Ovary (tissue), 9 donors: ENCODE results near the gene CCDC83. TPM values are rescaled to one million over a fixed set of nuclear protein-coding genes. Genes with fewer than 3 reads are reported as not detected.

Experiments used
- DNase-seq, 5 donors: peaks; one replicate each; pipeline ENCODE4 v3.0.0-alpha.2; 2019 to 2020
- H3K27ac ChIP-seq, 2 donors: fragments of 200-600 bp; one replicate each; pipeline versions ENCODE4 v1.5.1 to v1.8.0; 2019 to 2022
- H3K27me3 ChIP-seq: fragments of 200-600 bp; one replicate; pipeline ENCODE4 v1.8.0; 2022
- H3K36me3 ChIP-seq: fragments of 200-600 bp; sonication (generic); one replicate; pipeline ENCODE4 v1.5.1; 2019
- H3K4me1 ChIP-seq: one replicate; pipeline ENCODE4 v1.8.1; 2013; ENCODE audit warnings: mild to moderate bottlenecking, moderate library complexity; ENCODE audit not compliant: insufficient read depth
- H3K4me3 ChIP-seq: fragments of 200-600 bp; sonication (generic); one replicate; pipeline ENCODE4 v1.5.1; 2017
- H3K9me3 ChIP-seq, 2 donors: fragments of 200-600 bp in 1 of 2; sonication (generic) in 1 of 2; one replicate each; pipeline versions ENCODE4 v1.5.1 to v1.8.1; 2013 to 2019; ENCODE audit warnings: mild to moderate bottlenecking in 1 of 2, moderate library complexity in 1 of 2
- CTCF ChIP-seq, 3 donors: fragments of 450-650 bp in 2 of 3; fragments of 200-600 bp in 1 of 3; IDR thresholded peaks; one replicate each; pipeline versions ENCODE4 v1.5.1 to v1.8.0; 2016 to 2022; ENCODE audit warnings: antibody characterized with exemption in 3 of 3, mild to moderate bottlenecking in 1 of 3
- EP300 ChIP-seq: sonication (generic); formaldehyde crosslinking; IDR thresholded peaks from one replicate; pipeline ENCODE4 v1.6.1; 2017; ENCODE audit warnings: antibody characterized with exemption
- POLR2A ChIP-seq: fragments of 450-650 bp; IDR thresholded peaks from one replicate; pipeline ENCODE4 v1.6.1; 2017; ENCODE audit warnings: antibody characterized with exemption, mild to moderate bottlenecking, moderate library complexity
- WGBS, 3 donors: extraction: QIAGEN DNeasy Blood & Tissue Kit in 1 of 3; methylation state at CpG; one replicate each; pipeline versions ENCODE4 v1.1.5 to v1.1.7; 2013 to 2017; 5-methylcytosine and 5-hydroxymethylcytosine counted together
- intact Hi-C, 4 donors: fragments of 100-400 bp; cut with DNase I; formaldehyde crosslinking; loops; one replicate each; pipeline versions ENCODE4 v1.11.0 to v1.15.1; 2022 to 2023
- polyA plus RNA-seq, 2 donors: library from polyadenylated mRNA; stranded (reverse); fragments of 200-250 nt in 1 of 2; fragments of 350-450 nt in 1 of 2; fragmentation: Illumina TruSeq in 1 of 2; extraction: RNeasy Lipid Tissue Mini Kit (QIAGEN cat#74804) in 1 of 2; gene quantifications; one replicate each; pipeline ENCODE4 v1.2.3, GENCODE V29; 2013 to 2014
- total RNA-seq, 7 donors: library from RNA; depleted of rRNA in 2 of 7; stranded (reverse); fragments of >200 nt in 2 of 7; fragmentation: NEBNext Ultra II Directional in 3 of 7; extraction: Animal tissue kit (Norgen Biotek cat#: 25700) in 3 of 7; gene quantifications; one replicate each; pipeline versions ENCODE4 v1.1.0 to v1.2.4, GENCODE V29; 2016 to 2023
- donor health status: DM: no; HTN: no; CAD: no; lungs with moderate emphysema.
- donor health status: DM: no; HTN: no; CAD: no.
- donor health status: Bipolar disorder and iron deficiency.
- donor health status: DM: yes; HTN: yes; CAD: no.
- donor health status: DM: no; HTN: no; CAD: no.
- donor health status: DM: yes; HTN: yes; CAD: no.

CCDC83 gene
- total and polyA plus RNA-seq, 9 donors: not detected

- Histone ChIP-seq H3K4me3 (no peak overlapping the region), H3K27me3 (no peaks in the 10 kb centered on the region), H3K27ac (no peak overlapping the region), H3K36me3 (no peaks in the 10 kb centered on the region), H3K4me1 (no peaks in the 10 kb centered on the region), H3K9me3 (no peaks in the 10 kb centered on the region)
- DNase-seq: no peak
- intact Hi-C loops: loop anchor here in 2 of 4 donors (10.0 kb wide), 3 partner anchors 284 to 884 kb away; no protein-coding TSS in a partner anchor
- TF ChIP-seq CTCF (IDR thresholded peaks at IDR 0.05) (no peak), POLR2A (no peak), EP300 (no peak)
- WGBS, 3 donors: 88 to 89% (median 89%) methylated on average over 11 of the region's 11 CpGs
Measured at GRCh38 chr11:85930879-85931366, 75.7 kb downstream of the CCDC83 start.

GRCh38 chr11:85934596-85935169 is 79.5 kb downstream of the CCDC83 start:
- TF ChIP-seq POLR2A (no peak), CTCF (IDR thresholded peaks at IDR 0.05) (no peak), EP300 (no peak)
- Histone ChIP-seq H3K4me1 (no peaks in the 10 kb centered on the region), H3K27ac (no peak overlapping the region), H3K4me3 (no peak overlapping the region), H3K9me3 (no peaks in the 10 kb centered on the region), H3K36me3 (no peaks in the 10 kb centered on the region), H3K27me3 (no peaks in the 10 kb centered on the region)
- WGBS, 3 donors: 48 to 52% (median 50%) methylated on average over 41 to 47 of the region's 47 CpGs
- DNase-seq: peak in 1 of 5 donors; percentile 54
- intact Hi-C loops: loop anchor here in 2 of 4 donors (10.0 kb wide), 3 partner anchors 280 to 880 kb away; no protein-coding TSS in a partner anchor

- no peak for DNase-seq
- H3K27me3 ChIP-seq: no peaks in the 10 kb centered on the region
- intact Hi-C loops: loop anchor here in 2 of 4 donors (10.0 kb wide), 3 partner anchors 279 to 879 kb away; no protein-coding TSS in a partner anchor
- H3K27ac ChIP-seq: no peak overlapping the region
- TF ChIP-seq POLR2A: no peak
- TF ChIP-seq CTCF (IDR thresholded peaks at IDR 0.05): no peak
- no peak for TF ChIP-seq EP300
- 97 to 98% (median 98%) methylated on average over 10 of the region's 10 CpGs for WGBS, 3 donors
- H3K36me3 ChIP-seq: no peaks in the 10 kb centered on the region
- no peaks in the 10 kb centered on the region for H3K4me1 ChIP-seq
- H3K4me3 ChIP-seq: no peak overlapping the region
- no peaks in the 10 kb centered on the region for H3K9me3 ChIP-seq
Measured at GRCh38 chr11:85935751-85936150, 80.6 kb downstream of the CCDC83 start.

GRCh38 chr11:85937835-85938234 is 82.7 kb downstream of the CCDC83 start:
- Histone ChIP-seq H3K27ac (no peak overlapping the region), H3K36me3 (no peaks in the 10 kb centered on the region), H3K4me3 (no peak overlapping the region), H3K9me3 (no peaks in the 10 kb centered on the region), H3K27me3 (no peaks in the 10 kb centered on the region), H3K4me1 (peaks cover 2% of the 10 kb centered on the region)
- DNase-seq: no peak
- no peak for TF ChIP-seq CTCF (IDR thresholded peaks at IDR 0.05)
- no peak for TF ChIP-seq POLR2A
- no peak for TF ChIP-seq EP300
- intact Hi-C loops: loop anchor here in 2 of 4 donors (10.0 kb wide), 3 partner anchors 277 to 877 kb away; no protein-coding TSS in a partner anchor
- 100% methylated on average over 1 of the region's 1 CpG for WGBS, 3 donors
